Stimulated activated CD8-positive, alpha-beta memory T cell treated with anti-CD3 and anti-CD28 coated beads, Interleukin-15, amount 100 ng/mL, for 48 hours (primary cell): ENCODE data around the gene YEATS4.

Experiments
- DNase-seq, 2 donors: peaks; one replicate each; pipeline ENCODE4 v3.0.0-alpha.2; 2020; ENCODE audit warnings: low read depth in 2 of 2

The YEATS4 gene

DNA sequence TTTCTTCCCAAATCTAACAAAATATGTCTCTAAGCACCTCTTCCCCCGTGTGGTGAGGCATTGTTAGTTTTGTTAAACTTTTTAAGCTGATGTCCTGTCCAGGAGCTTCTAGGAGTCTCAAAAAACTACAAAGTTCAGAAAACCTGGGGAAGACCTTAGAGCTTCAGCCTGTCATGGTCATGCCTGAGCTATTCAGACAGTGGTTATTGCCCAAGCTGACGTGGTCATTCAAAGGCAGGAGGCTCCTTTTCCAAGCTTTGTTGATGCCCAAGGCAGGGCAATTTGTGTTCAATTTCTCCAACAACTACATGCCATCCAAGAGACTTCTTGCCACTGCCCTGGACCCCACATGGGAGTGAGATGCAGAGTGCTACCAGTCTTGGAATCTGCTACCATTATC is 17.1 kb upstream of the YEATS4 start:
- DNase-seq = no peak

DNA sequence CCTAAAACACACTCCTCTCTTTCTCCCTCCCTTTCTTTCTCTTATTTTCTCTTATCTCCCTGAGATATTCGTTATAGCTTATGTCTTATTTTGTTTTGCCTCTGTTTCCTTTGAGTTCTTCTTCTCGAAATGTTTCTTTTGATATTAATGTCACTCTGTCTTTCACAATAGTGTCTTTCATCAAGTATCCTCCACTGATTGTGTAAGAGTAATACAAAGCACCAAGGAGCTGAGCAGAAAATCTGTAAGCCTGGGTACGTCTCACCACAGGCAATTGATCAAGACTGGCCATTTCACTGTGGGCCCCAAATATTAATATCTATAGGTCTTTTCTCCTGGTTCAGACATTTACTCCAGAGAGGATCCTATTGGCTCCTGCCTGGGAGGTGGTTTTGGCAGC is 16.2 kb upstream of the YEATS4 start:
- DNase-seq = no peak

DNA sequence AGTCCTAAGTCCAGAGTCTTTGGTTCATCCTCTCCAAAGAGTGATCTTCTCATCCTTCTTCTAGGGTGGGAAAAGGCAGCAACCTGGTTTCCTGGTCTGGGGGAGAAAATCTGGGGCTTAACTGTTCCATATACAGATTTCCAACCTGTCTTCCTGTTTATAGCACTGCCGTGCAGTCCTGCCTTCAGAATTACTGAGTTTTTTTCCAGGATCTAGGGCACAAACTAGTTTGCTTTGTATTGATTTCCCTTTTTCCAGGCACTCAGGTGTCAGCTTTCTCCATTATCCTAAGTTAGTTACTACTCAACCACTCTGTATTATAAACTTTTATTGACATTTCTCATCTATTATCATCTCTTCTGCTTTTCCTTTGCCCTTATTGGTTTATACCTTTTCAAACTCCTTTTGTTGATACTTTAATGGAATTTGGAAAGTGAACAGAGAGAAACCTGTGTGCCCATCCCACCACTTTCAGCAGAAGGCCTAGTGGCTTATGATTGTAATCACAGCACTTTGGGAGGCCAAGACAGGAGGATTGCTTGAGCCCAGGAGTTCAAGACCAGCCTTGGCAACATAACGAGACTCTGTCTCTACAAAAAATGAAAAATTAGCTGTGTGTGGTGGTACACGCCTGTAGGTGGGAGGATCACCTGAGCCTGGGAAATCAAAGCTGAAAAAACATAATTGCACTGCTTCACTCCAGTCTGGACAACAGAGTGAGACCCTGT is 15.5 kb upstream of the YEATS4 start:
- DNase-seq = no peak

DNA sequence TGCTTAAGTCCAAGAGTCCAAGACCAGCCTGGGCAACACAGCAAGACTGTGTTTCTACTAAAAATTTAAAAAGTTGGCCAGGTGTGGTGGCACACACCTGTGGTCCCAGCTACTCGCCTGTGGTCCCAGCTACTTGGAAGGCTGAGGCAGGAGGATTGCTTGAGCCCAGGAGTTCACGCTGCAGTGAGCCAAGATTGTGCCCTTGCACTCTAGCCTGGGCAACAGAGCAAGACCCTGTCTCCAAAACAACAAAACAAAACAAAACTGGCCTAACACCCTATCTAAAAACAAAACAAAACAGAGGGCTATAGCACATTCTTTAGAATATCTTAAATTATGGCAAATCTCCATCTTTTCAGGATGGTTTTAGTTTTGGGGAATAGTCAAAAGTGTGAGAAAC is 14.5 kb upstream of the YEATS4 start:
- no peak for DNase-seq

DNA sequence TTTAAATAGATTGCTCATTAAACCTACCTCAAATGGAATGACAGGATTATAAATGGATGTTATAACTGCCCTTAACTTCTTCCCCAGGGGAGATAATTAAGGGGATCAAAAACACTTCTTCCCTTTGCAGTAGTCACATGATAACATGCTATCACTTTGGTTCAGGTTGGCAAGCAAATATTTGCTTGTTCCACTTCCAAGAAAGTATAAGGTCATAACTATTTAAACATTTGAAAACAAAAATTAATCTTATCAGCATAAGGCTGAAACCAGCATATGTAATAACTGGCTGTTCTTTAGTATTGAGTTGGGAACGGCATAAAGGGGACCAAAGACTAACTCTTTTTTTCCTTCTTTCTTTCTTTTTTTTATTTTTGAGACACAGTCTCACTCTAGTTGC is 13.8 kb upstream of the YEATS4 start:
- no peak for DNase-seq

DNA sequence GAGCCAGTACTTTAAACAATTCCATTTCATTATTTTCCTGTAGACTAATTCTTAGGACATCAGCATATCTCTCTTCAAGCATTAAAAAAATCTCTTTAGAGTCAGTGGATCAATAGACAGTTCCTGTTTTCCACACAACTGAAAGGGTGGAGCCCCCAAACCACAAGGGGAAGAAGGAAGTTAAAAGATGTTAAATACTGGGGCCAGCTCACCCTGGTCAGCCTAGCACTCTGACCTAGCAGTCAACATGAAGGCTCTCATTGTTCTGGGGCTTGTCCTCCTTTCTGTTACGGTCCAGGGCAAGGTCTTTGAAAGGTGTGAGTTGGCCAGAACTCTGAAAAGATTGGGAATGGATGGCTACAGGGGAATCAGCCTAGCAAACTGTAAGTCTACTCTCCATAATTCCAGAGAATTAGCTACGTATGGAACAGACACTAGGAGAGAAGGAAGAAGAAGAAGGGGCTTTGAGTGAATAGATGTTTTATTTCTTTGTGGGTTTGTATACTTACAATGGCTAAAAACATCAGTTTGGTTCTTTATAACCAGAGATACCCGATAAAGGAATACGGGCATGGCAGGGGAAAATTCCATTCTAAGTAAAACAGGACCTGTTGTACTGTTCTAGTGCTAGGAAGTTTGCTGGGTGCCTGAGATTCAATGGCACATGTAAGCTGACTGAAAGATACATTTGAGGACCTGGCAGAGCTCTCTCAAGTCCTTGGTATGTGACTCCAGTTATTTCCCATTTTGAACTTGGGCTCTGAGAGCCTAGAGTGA is 11.2 kb upstream of the YEATS4 start, which contains the start of gene LYZ:
Gene LYZ (plus strand): TSS at position 220 of the 777 bp plus-strand sequence. CDS start 28 bp downstream, at position 248.
- no peak for DNase-seq

DNA sequence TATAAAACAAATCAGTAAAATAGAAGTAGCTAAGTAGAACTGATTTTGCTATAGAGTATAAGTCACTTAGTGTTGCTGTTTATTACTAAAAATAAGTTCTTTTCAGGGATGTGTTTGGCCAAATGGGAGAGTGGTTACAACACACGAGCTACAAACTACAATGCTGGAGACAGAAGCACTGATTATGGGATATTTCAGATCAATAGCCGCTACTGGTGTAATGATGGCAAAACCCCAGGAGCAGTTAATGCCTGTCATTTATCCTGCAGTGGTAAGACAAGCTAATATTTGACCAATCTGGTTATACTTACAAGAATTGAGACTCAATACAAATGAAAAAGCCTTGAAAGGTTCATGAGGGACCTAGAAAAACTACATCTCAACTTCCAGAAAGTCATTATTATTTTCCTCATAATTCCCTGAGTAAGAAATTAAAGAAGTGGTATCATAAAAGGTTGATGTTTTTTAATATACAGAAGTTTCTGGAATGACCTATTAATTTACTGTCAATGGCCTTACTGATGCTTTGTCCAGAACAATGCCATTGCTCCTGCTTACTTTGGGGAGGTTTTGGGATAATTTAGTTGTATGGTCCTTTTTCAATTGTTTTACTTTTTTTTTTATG is 9.4 kb upstream of the YEATS4 start:
- DNase-seq = no peak

DNA sequence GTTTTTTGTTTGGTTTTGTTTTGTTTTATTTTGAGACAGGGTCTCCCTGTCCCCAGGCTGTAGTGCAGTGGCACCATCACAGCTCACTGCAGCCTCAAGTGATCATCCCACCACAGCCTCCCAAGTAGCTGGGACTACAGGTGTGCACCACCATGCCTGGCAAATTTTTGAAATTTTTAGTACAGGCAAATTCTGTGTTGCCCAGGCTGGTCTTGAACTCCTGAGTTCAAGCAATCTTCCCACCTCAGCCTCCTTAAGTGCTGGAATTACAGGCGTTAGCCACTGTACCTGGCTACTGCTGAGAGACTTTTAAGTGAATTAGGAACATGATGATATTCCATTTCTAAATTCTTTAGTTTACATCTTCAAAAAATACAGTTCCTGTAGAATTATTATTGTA is 8.8 kb upstream of the YEATS4 start:
- DNase-seq = no peak

DNA sequence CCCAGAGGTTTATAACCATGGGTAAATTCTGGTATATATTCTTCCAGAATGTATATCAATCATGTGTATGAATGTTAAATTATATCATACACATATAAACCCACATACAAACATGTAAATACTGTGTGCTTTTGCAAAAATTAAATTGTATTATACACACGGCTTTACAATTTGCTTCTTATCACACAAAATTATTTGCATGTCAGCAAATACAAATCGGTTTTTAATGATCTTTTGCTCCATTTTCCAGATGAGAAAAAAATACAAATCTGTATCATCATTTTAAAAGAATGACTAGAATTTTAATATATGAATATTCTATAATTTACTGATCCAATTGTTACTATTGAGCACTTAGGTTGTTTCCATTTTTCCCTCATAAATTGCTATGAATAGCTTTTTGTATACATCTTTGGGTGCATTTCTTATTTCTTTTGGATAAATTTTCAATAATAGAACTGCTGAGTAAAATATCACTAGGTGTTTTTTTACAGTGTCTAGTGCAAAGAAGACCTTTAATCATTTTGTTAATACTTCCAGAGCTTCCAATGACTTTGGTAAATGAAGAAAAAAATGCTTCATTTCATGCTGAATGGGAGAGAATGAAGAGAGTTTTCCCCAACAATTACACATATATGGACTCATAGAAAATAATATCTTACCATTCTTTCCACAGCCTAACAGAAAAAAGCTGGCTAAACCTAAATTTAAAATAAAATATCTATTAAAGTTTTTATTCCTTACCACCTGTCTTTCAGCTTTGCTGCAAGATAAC is 7.9 kb upstream of the YEATS4 start:
- no peak for DNase-seq

DNA sequence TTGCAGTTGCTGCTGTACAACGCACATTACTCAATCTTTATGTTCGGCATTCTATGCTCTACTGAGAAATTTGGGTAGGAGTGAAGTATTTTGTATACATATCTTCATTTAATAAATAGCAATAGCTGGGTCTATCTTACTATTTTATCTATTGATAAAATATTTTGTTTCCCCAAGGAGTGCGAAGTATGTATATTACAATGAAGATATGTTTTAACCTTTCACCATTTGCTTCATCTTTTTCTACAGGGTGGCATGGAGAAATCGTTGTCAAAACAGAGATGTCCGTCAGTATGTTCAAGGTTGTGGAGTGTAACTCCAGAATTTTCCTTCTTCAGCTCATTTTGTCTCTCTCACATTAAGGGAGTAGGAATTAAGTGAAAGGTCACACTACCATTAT is 6.6 kb upstream of the YEATS4 start:
- DNase-seq = no peak

DNA sequence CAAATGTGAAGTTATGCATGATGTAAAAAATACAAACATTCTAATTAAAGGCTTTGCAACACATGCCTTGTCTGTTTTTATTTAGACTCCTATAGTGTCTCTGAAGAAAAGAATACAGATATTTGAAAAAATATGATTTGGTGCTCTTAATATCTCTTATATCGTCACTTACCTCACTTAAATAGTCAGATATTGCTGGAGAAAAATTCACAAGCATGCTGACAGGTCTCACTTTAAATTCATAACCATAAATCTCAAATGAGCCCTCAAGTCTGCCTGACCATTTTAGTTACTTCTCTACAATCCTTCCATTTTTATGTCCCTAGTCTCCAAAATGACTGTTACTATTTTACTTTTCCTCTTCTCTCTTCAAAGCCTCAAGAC is 5.4 kb upstream of the YEATS4 start:
- DNase-seq = no peak

DNA sequence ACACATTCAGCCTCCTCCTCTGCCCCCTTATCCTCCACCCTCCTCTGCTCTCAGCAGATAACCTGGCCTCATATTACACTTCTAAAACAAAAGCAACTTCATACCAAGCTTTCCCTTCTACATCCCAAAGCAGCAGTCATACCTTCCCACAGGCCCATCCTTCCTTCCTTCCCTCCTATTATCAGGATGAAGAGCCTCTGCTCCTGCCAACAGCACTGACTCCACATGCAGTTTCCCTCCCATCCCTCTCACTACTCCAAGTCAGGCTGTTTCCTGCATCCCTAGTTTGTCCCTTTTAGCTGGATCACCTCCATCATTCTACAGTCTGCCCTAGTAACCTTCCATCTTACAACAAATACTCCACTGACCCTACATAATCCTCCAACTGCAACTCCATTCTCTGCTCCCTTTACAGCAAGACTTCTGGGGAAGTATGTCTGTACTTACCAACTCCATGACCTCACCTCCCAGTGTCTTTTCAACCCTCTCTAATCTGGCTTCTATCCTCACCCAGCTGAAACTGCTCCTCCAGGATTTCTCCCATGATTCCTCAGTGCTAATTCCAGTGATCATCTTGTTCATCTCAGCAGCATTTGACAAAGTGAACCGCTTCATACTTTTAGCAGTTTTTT is 4.9 kb upstream of the YEATS4 start:
- DNase-seq = no peak

DNA sequence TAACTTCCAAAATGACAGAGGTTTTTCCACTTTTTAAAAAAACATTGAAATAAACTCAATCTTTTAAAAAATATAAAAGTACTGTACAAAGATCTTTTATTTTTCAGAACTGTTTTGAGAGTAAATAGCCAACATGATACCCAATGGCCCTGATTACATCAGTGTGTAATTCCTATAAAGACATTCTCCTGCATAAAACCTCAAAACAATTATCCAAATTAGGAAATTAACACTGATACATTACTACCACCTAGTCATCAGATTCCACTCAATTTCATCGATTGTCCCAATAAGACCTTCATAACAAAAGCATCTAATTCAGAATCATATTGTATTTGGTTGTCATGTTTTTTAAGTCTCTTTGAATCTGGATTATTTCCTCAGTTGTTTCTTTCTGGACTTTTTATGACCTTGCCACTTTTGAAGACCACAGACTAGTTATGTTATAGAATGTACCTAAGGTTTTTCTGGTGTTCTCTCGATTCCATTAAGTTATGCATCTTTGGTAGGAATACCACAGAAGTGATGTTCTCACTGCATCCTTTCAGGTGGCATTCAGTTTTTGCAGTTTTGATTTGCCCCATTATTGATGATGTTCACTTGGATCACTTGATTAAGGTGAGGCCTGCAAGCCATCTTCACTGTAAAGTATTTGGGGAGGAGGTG is 4.0 kb upstream of the YEATS4 start:
- DNase-seq = no peak

DNA sequence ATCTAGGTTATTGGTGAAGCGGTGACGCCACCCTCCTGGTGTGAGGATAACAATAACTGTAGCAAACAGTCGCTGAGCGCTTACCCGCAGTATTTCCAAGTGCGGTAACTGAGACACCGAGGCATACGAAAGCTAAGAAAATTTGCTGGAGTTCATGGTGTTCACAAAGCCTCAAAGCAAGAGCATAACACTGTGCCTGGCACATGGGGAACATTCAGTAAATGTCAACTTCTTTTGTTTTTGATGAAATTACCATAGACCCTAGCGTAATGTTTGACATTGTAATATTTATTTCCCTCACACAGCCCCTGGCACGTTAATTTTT is 767 bp downstream of the YEATS4 start:
- no peak for DNase-seq

DNA sequence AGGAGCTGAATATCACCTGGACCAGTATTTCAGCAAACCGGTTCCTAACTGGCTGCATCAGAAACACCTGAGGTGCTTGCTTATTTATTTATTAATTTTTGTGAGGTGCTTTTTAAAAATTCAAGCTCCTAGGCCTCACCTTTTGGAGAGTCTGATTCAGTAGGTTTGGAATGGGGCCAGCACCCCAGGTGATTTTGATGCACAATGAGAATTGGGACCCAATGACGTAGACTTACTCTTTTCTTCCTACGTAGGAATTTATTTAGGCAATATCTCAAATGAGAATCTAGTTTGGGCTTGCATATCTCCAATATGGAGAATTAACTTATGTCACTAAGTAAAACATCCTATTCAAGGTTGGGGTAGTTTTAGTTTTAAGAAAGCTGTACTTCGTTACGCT is 7.3 kb downstream of the YEATS4 start:
- no peak for DNase-seq

DNA sequence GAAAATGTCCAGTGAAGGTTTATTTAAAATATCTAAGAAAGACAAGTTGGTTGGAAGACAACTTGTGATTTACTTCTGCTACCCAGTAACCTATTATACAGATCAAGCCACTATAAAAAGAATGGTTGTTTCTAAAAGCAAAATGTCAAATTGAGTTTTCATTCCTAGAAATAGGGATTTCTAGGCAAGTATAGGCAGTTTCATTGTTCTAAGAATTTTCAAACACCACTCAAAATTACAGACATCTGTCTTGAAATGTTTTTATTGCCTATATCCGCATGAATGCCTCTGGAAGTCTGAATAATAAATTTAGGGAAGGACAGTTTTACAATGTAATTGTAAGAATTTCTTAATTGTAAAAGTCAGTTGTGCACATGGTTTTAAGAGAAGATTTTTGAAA is 8.6 kb downstream of the YEATS4 start:
- no peak for DNase-seq

DNA sequence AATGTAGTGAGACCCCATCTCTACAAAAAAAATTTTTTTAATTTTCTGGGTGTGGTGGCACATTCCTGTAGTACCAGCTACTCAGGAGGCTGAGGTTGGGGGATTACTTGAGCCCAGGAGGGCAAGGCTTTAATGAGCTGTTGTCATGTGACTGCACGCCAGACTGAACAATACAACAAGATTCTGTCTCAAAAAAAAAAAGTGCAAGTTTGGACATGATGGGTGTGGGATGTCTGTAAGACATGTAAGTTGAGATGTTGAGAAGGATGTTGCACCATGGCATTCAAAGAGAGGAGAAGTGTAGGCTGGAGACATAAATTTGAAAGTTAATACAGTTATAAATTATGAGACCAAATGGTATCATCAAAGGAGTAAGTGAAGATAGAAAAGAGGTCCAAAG is 23.5 kb downstream of the YEATS4 start:
- no peak for DNase-seq

DNA sequence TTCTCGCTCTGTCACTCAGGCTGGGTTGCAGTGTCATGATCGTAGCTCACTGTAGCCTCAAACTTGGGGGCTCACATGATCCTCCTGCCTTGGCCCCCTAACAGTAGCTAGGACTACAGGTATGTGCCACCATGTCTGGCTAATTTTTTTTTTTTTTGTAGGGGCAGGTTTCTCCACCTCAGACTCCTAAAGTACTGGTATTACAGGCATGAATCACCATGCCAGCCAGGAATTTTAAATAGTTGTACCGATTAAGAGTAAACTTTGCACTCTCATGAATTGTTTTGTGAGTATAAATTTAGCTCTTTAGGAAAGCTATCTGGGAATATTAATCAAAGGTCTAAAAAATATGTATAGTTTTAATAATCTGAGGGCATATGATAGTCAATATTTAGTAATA is 25.5 kb downstream of the YEATS4 start:
- DNase-seq = no peak

DNA sequence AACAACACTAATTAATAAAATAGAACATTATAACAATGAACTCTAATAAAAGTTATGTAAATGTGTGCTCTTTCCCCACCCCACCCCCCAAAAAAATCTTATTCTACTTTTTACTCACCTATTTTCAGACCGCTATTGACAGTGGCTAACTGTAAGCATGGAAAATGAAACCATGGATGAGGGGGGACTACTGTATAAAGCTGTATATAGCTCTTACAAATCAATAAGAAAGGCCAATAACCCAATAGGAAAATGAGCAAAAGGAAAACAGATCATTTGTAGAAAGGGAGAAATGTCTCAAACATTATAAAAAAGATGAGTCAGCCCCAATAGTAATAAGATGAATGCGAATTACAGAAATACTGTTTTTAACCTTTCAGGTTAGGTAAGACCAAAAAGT is 27.4 kb downstream of the YEATS4 start:
- DNase-seq = no peak

DNA sequence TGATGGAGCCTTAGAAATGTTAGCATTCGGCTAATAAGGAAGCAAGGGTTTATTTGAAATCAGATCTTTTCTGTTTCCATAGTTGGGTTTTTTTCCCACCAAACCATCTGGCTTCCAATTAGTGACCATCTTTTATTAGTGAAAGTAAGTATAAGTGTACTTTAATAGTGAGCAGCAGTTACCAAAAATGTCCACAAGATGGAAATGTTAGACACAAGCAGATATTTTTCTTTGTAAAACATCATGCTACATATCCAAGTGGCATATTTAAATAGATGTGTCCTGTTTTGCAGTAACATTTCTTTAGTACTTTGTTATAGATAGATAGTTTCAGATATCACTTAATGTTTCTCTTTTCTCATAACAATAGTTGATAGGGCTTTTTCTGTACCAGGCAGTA is 28.8 kb downstream of the YEATS4 start:
- no peak for DNase-seq

DNA sequence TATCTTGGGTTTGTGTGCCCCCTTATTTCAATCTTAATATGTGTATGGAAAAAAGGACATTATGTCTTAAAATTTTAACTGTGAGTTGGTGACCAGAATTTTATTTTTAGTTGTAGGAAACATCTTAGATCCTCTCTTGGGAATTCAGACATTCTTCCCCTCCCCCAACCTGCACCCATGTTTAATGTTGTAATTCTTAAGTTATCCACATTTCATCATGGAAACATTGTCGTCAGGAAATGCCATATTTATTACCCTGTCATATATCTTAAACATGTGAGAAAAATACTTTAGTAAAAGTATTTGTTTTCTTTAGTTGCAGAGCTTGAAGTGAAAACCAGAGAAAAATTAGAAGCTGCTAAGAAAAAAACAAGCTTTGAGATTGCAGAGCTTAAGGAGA is 30.3 kb downstream of the YEATS4 start:
- DNase-seq = no peak
